Stomach (tissue), 9 donors: Measurements from ENCODE around the gene C1orf226. TPM values are rescaled to one million over a fixed set of nuclear protein-coding genes. Genes with fewer than 3 reads are reported as not detected.

ENCODE experiments used
- DNase-seq, 2 donors: peaks; one replicate each; pipeline versions ENCODE4 v3.0.0 to v3.0.0-alpha.2; 2013 to 2019
- H3K27ac ChIP-seq, 5 donors: fragments of 200-600 bp in 4 of 5; sonication (generic) in 4 of 5; one replicate each; pipeline ENCODE4 v1.5.1; 2013 to 2019; ENCODE audit warnings: mild to moderate bottlenecking in 1 of 5, moderate library complexity in 1 of 5
- H3K27me3 ChIP-seq, 3 donors: fragments of 200-600 bp; sonication (generic); one replicate each; pipeline ENCODE4 v1.5.1; 2017 to 2019; ENCODE audit warnings: mixed run types in 1 of 3
- H3K36me3 ChIP-seq, 4 donors: fragments of 200-600 bp; sonication (generic); 1 replicate in 3 of 4; 2 replicates in 1 of 4; pipeline ENCODE4 v1.5.1; 2016 to 2019
- H3K4me1 ChIP-seq, 4 donors: fragments of 200-600 bp; sonication (generic); one replicate each; pipeline ENCODE4 v1.5.1; 2016 to 2019
- H3K4me3 ChIP-seq, 4 donors: fragments of 200-600 bp; sonication (generic) in 3 of 4; one replicate each; pipeline ENCODE4 v1.5.1; 2016 to 2019; ENCODE audit warnings: mild to moderate bottlenecking in 1 of 4
- H3K9me3 ChIP-seq, 4 donors: fragments of 200-600 bp; sonication (generic); one replicate each; pipeline ENCODE4 v1.5.1; 2016 to 2019
- CTCF ChIP-seq, 7 experiments: fragments of 450-650 bp in 4 of 7; fragments of 200-600 bp in 3 of 7; sonication (generic) in 3 of 7; IDR thresholded peaks; one replicate each; pipeline ENCODE4 v1.5.1; 2016 to 2019; ENCODE audit warnings: antibody characterized with exemption in 7 of 7, control low read depth in 2 of 7, mild to moderate bottlenecking in 1 of 7
- EP300 ChIP-seq: sonication (generic); formaldehyde crosslinking; IDR thresholded peaks from one replicate; pipeline ENCODE4 v1.6.1; 2017; ENCODE audit warnings: antibody characterized with exemption
- POLR2A ChIP-seq, 4 donors: fragments of 450-650 bp; IDR thresholded peaks; one replicate each; pipeline ENCODE4 v1.6.1; 2016; ENCODE audit warnings: antibody characterized with exemption in 4 of 4, control low read depth in 2 of 4, mild to moderate bottlenecking in 1 of 4, moderate library complexity in 1 of 4
- POLR2AphosphoS5 ChIP-seq, 3 donors: sonication (generic); formaldehyde crosslinking; IDR thresholded peaks; one replicate each; pipeline ENCODE4 v1.6.1; 2016; ENCODE audit warnings: antibody characterized with exemption in 3 of 3
- whole genome bisulfite sequencing, 5 donors: extraction: QIAGEN DNeasy Blood & Tissue Kit in 3 of 5; methylation state at CpG; one replicate each; pipeline versions ENCODE4 v1.1.5 to v1.1.7; 2013 to 2018; 5-methylcytosine and 5-hydroxymethylcytosine counted together
- intact Hi-C: fragments of 100-400 bp; cut with DNase I; formaldehyde crosslinking; loops from one replicate; pipeline ENCODE4 v1.15.1; 2023; ENCODE audit warnings: low total_unique reads
- polyA plus RNA-seq, 3 donors: library from polyadenylated mRNA; stranded (reverse); fragments of 200-250 nt; gene quantifications; one replicate each; pipeline ENCODE4 v1.2.3, GENCODE V29; 2013
- total RNA-seq, 5 donors: library from RNA; depleted of rRNA; stranded (reverse); fragments of >200 nt; gene quantifications; one replicate each; pipeline versions ENCODE4 v1.1.0 to v1.2.3, GENCODE V29; 2014 to 2016
- donor health status: healthy with polysubstance abuse.
- donor health status: Bipolar disorder and iron deficiency.
- donor health status: healthy.

Gene C1orf226
- total and polyA plus RNA-seq, 8 donors = 2.4 to 14.0 (median 4.0) TPM

- intact Hi-C loops = loop anchor here (5.0 kb wide), 1 partner anchor 333 kb away; no protein-coding TSS in a partner anchor
- WGBS, 5 donors = 69 to 92% (median 81%) methylated on average over 3 of the region's 3 CpGs
- TF ChIP-seq POLR2A (IDR thresholded peaks at IDR 0.05) = no peak
These were observed 3.7 kb downstream of the C1orf226 start for GRCh38 chr1:162385280-162385623.

GRCh38 chr1:162385702-162386101, 4.2 kb downstream of the C1orf226 start:
- DNase-seq = no peak
- intact Hi-C loops = loop anchor here (5.0 kb wide), 1 partner anchor 333 kb away; no protein-coding TSS in a partner anchor
- 78 to 100% (median 89%) methylated on average over 3 of the region's 3 CpGs for WGBS, 5 donors
- no peak for TF ChIP-seq EP300
- no peak for TF ChIP-seq POLR2AphosphoS5 (IDR thresholded peaks at IDR 0.05)
- Histone ChIP-seq H3K9me3 (no peaks in the 10 kb centered on the region), H3K27ac (no peak overlapping the region), H3K36me3 (peaks cover 0 to 43% (median 15%) of the 10 kb centered on the region in 4 donors), H3K4me3 (no peak overlapping the region), H3K27me3 (no peaks in the 10 kb centered on the region), H3K4me1 (peaks cover 0 to 9% (median 3%) of the 10 kb centered on the region in 4 donors)

More at GRCh38 chr1:162385280-162385623, 3.7 kb downstream of the C1orf226 start:
- Histone ChIP-seq H3K36me3 (peaks cover 0 to 43% (median 15%) of the 10 kb centered on the region in 4 donors), H3K4me1 (peaks cover 0 to 9% (median 3%) of the 10 kb centered on the region in 4 donors), H3K9me3 (no peaks in the 10 kb centered on the region), H3K27ac (no peak overlapping the region), H3K4me3 (no peak overlapping the region), H3K27me3 (no peaks in the 10 kb centered on the region)
- DNase-seq = no peak

- Histone ChIP-seq H3K4me3 (no peak overlapping the region), H3K9me3 (no peaks in the 10 kb centered on the region), H3K27me3 (no peaks in the 10 kb centered on the region), H3K36me3 (peaks cover 0 to 43% (median 15%) of the 10 kb centered on the region in 4 donors), H3K4me1 (peaks cover 0 to 12% (median 3%) of the 10 kb centered on the region in 4 donors), H3K27ac (no peak overlapping the region)
- intact Hi-C loops = loop anchor here (5.0 kb wide), 1 partner anchor 334 kb away; no protein-coding TSS in a partner anchor
- TF ChIP-seq EP300 (no peak), POLR2AphosphoS5 (IDR thresholded peaks at IDR 0.05) (no peak), CTCF (IDR thresholded peaks at IDR 0.05) (no peak), POLR2A (IDR thresholded peaks at IDR 0.05) (no peak)
- no peak for DNase-seq
- WGBS, 5 donors = 81 to 87% (median 83%) methylated on average over 8 of the region's 8 CpGs
These were observed 5.0 kb downstream of the C1orf226 start for GRCh38 chr1:162386292-162387225.

GRCh38 chr1:162387226-162388082, 5.9 kb downstream of the C1orf226 start:
- TF ChIP-seq POLR2AphosphoS5 (IDR thresholded peaks at IDR 0.05) (no peak), CTCF (IDR thresholded peaks at IDR 0.05) (no peak), POLR2A (IDR thresholded peaks at IDR 0.05) (no peak), EP300 (no peak)
- 83 to 89% (median 87%) methylated on average over 20 of the region's 20 CpGs for WGBS, 5 donors
- no peak for DNase-seq
- no peak overlapping the region for H3K4me3 ChIP-seq
- H3K27ac ChIP-seq = no peak overlapping the region
- peaks cover 0 to 10% (median 3%) of the 10 kb centered on the region in 4 donors for H3K4me1 ChIP-seq
- peaks cover 0 to 37% (median 14%) of the 10 kb centered on the region in 4 donors for H3K36me3 ChIP-seq
- intact Hi-C loops = loop anchor here (5.0 kb wide), 1 partner anchor 335 kb away; no protein-coding TSS in a partner anchor
- no peaks in the 10 kb centered on the region for H3K9me3 ChIP-seq
- H3K27me3 ChIP-seq = no peaks in the 10 kb centered on the region

GRCh38 chr1:162388083-162388594, 6.6 kb downstream of the C1orf226 start:
- no peaks in the 10 kb centered on the region for H3K27me3 ChIP-seq
- peaks cover 0 to 30% (median 11%) of the 10 kb centered on the region in 4 donors for H3K36me3 ChIP-seq
- H3K4me3 ChIP-seq = no peak overlapping the region
- intact Hi-C loops = loop anchor here (5.0 kb wide), 1 partner anchor 336 kb away; no protein-coding TSS in a partner anchor
- H3K4me1 ChIP-seq = peaks cover 0 to 8% (median 3%) of the 10 kb centered on the region in 4 donors
- TF ChIP-seq POLR2AphosphoS5 (IDR thresholded peaks at IDR 0.05) (no peak), CTCF (IDR thresholded peaks at IDR 0.05) (no peak), POLR2A (IDR thresholded peaks at IDR 0.05) (no peak), EP300 (no peak)
- no peak overlapping the region for H3K27ac ChIP-seq
- no peak for DNase-seq
- 86 to 90% (median 88%) methylated on average over 8 of the region's 8 CpGs for WGBS, 5 donors
- H3K9me3 ChIP-seq = no peaks in the 10 kb centered on the region
